SIG-M5 (cell line): ENCODE measurements around the gene PF4V1.
"Not testable (repeated sequence)": the region's sequence is repeated elsewhere in the genome, so short reads cannot be mapped to it uniquely, and the experiment has no call there.

ENCODE experiments used
- DNase-seq: peaks from one replicate; lab custom pipeline; 2025; lab: John Stamatoyannopoulos, UW

The PF4V1 gene

DNA sequence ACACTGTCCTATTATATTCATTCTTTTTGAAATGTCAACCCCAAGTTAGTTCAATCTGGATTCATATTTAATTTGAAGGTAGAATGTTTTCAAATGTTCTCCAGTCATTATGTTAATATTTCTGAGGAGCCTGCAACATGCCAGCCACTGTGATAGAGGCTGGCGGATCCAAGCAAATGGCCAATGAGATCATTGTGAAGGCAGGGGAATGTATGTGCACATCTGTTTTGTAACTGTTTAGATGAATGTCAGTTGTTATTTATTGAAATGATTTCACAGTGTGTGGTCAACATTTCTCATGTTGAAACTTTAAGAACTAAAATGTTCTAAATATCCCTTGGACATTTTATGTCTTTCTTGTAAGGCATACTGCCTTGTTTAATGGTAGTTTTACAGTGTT, 17.7 kb downstream of the PF4V1 start:
- no peak for DNase-seq

DNA sequence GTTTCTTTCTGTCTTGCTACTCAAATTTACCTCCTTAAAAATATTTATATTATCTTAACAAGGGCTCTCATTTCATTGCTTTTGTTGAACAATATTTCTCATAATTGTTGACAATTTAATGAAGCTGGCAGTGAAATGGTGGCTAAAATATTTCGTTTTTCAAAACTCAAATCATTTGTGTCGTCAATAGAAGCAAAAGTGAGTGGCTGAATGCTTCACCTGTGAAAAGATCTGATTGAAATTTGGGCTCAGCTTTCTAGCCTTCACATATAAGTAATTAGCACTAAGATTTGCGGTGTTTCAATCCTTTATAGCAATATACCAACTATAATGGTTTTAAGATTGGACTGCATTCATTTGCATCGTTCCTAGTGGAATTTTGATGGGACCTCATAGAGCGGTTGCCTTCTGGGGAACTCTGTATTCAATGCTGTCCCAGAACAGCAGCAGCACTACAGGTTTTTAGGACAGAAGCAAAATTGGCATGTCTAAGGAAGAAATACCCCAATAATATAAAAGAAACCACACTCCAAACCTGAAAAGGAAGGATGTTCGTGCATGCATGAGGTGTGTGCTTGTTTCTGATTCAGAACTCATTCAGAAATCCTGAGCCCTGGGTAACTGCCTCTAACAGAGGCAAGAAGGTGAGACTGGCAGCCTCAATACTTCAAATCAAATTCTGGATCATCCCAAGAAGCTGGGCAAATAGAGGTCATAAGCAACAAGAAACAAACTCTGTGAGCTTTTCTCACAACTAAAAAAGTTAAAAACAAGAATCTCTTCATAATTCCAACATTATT, 18.6 kb downstream of the PF4V1 start:
- no peak for DNase-seq

DNA sequence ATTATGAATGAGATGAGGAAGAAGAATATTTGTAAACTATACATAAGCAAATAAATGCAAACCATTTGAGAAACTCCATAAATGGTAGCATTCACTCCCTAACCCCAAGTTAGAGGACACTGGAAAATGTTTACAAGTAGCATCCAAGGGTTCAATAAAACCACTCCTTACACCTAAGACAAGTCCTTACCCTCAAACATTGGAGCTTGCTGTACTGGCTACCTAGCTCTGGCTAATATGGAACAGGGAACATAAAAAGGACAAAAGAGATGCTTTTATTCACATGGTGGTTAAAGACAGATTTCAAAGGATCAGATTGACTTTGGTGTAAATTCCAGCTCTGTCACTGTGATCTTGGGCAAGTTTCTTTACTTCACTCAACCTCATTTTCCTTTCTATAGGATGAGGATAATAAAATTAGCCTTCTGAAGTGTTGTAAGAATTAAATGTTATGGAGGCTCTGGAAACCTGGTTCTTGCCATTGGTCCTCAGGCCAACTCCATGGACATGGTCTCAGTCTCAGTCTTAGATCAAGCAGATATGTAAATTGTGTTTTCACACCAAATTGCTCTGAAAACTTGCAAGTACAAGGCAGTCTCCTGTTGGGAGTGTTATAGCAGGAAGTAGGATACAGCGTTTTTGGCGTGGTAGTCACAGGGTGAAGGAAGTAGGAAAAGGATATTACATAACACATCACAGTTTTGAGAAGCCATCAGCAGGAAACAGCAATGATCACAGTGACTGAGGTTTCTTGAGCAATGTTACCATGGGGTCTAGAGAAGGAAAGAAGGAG, 19.4 kb downstream of the PF4V1 start:
- DNase-seq = peak; percentile 47

DNA sequence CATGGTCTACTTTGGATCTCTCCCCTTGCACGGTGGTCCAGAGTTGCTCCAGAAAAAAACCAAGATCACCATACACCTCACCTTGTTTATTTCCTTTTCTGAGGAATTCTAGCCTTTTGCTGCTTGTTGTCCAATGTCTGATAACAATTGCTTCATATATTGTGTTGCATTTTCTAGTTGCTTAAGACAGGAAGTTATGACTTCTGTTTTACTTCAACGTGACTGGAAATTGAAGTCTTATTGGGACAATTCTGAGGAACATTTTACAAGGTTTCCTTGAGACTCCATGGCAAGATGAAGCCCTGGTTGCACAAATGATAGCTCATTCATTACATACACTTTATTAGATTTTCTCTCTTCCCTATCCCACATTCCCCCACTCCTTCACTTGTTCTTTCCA, 21.3 kb downstream of the PF4V1 start:
- DNase-seq = no peak

DNA sequence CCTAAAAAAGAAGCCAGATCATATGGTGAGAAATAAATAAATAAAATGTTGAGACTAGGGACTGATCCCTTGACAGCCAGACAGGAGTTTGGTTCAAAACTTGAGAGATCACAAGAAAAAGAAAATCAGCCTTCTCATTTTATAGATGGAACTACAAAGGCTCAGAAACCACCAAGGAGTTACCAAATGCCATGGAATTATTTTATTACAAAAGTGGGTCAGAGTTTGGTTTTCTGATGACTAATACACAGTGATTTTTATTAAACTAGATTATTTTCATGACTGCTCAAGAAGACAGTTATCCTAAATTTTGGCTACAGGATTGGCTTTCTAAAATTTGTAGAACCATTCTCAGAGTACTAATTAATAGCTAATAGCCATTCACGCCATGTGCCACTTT, 22.3 kb downstream of the PF4V1 start:
- DNase-seq = no peak

DNA sequence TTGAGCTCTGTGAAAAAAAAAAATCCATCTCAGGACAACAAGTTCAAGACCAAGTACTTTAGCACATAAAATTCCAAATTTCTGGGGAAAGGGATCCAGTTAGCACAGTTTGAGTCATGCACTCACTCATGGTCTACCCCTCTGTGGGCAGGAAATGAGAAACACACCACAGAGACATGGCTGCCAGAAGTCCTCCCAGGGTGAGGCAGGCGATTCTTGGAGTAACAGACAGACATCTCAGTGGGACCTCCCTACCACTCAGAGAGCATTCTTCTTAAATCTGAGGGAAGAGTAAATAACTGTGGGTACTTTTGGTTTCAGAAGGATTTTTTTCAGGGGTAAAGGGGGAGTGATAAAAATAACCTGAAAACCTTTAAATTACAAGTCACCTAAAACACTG, 30.2 kb downstream of the PF4V1 start:
- no peak for DNase-seq

DNA sequence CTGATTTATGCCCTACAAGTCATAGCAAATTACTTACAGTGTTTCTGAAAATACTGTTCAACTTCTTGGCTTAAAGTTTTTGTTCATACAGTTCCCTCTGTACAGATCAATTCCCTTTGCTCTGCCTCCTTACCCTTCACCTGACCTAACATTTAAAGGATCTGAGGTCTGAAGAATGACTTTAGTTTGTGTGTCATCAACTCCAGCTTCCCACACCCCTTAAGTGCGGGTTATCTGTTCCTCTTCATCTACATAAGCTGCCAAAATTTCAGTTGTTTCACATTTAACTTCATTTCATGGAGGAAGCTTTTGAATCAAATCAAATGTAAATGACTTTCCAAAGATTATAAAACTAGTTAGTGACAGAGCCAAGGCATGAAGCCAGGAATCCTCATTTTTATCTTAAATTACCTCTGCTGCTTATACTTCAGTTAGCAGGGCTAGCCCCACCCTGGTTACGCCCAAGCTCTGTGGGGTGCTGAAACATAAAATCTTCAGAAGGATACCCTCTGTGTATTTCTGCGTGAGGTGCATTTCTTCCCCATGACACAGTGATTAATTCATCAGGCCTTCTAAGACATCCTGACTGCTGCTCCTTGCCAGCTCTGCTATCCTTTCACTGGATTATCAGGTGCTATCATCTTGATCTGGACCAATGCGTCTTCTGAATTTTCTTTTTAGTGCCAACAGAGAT, 32.6 kb downstream of the PF4V1 start:
- no peak for DNase-seq

DNA sequence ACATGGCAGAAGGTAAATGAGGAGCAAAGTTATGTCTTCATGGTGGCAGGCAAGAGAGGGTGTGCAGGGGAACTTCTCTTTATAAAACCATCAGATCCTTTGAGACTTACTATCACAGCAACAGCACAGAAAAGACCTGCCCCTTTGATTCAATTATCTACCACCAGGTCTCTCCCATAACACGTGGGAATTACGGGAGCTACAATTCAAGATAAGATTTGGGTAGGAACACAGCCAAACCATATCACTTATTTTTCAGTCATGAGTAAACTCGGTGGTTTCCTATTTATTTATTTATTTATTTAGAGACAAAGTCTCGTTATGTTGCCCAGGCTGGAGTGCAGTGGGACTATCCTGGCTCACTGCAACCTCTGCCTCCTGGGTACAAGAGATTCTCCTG, 38.2 kb downstream of the PF4V1 start:
- no peak for DNase-seq

DNA sequence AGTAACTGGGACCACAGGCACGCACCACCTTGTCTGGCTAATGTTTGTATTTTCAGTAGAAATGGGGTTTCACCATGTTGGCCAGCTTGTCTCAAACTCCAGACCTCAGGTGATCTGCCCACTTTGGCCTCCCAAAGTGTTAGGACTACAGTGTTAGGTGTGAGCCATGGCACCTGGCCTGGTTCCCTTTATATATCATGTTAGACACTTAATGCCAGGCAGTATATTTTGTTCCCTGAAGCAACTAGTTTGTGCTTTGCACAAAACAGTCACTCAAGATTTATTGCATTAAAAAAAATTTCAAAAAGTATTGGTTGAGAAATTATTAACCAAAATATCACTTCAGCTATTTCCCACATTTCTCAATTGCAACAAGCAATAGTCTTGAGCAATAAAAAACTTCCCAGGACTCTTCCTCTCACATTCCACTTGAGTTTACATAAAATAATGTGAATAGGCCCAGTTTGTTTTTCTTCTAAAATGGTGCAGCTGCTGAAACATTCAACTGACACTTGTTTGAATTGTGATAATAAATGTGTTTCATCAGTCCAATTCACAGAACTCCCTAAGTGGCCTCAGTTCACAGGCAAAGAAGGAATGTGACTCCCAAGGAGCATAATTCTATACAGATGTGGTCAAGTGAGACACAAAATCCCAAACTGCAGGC, 38.8 kb downstream of the PF4V1 start:
- DNase-seq = no peak

DNA sequence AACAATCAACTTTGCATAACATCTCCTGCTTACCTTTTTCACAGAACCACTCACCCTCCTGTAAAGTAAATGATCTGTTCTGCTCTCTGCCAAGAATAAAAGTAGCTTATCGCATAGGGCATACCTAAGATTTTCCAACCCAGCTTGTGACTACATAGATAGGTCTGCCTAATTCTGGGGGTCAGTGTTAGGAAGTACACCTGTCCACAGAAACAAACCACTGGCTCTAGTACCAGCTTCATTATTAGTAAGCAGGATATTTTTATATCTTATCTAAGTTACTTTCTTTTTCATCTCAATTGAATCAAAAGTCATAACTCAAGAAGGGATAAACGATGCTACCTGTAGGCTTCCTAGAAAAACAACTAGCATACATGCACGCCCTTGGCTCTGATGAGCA, 39.9 kb downstream of the PF4V1 start:
- DNase-seq = no peak

DNA sequence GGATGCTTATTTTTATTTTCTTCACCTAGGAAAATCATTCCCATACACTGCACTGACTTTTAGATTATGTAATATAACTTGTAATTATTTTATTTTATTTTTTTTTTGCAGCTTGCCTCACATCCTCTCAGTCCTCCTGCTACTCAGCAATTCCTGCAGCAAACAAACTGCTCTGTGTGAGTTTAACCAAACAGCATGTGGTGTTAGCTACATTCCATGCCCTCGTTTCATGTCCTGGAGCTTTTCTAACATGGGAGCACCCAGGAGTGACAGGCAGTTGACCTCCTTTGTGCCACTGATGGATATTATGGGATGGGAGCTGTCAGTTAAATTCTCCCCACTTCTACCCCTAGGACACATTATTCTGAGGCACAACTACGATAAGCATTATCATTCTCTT, 40.9 kb downstream of the PF4V1 start:
- DNase-seq = no peak

DNA sequence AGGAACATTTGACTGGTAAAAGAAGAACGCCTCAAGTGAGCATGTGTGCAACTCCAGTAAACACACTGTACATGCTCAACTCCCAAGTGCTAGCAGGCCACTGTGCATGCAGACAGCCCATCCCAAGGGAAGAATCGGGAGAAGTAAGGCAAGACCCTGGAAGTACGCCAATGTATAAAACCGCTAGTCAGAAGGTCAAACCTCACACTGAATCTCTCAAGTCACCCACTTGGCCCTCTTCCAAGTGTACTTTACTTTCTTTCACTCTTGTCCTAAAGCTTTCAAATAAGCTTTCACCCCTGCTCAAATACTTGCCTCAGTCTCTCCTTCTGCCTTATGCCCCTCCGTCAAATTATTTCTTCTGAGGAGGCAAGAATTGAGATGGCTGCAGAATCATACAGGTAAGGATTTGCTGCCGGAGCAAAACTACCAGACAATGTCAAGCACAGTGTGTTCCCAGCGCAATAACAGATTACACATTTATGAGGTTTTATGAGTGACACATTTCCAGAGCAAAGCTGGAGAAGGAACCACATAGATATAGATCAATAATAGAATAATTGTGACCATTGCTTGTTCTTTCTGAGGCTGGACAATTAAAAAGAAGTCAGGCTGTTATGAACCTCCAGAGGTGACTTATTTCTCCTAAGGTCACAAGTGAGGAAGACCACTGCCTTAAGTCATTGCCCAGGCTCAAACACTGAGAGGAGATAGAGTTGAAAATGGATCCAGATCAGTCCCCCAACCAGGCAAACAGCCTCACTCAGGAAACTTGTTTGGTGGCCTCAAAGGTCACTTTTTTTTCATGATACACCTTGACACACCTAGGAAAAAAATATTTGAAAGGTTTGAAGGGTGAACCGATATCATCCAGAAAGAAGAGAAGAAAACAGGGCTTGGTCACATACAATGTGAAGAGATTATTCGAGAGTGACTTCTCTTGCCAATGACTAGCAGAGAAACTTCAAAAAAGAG, 42.4 kb downstream of the PF4V1 start:
- no peak for DNase-seq

DNA sequence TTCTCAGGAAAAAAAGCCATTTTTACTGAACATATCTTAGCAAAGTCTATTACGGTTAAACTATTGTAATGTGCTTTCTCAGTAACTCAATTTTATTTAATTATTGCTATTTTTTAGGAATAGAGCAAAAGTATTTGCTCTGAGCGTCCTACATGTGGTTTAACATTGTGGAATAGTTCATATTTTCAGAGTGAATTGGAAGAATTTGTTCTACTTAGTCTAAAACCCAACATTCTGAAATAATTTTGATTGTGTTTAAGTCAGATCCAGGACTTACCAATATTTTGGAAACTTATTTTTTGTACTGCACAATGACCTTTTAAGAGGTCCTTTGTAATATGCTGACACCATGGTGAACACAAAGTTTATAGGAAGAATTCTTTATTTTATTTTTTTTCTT, 43.3 kb downstream of the PF4V1 start:
- DNase-seq = no peak

DNA sequence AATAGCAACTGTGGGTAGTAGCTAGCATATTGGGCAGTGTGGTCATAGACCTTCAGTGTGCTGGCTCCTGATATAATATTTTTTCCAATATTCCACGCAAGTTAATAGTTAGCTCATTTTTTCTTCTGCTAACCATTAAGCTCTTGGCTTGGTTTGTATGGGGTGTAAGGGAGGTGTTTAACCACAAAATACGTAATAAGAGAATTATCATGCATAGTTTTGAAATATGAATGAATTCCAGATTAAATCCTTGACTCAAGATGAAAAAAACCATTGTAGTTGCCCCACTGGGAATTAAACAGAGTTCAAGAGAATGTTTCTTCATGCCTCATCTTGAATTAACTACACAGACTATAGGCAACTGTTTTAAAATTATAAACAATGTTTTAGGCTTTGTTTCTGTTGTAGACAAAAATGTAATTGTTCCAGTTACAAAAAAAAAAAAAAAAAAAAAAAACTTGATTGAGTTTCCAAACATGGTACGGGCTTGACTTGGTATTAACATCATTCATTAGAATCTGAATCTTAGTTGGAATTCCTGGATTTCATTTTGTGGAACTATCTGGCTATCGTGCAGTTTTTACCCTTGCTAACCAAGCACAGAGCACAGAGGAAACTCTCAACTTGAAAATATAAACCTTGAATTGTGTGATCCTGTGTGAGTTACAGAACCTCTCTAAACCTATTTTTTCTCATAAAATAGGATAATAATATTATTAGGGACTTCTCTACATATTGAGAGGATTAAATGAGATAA, 44.5 kb downstream of the PF4V1 start:
- DNase-seq = no peak

DNA sequence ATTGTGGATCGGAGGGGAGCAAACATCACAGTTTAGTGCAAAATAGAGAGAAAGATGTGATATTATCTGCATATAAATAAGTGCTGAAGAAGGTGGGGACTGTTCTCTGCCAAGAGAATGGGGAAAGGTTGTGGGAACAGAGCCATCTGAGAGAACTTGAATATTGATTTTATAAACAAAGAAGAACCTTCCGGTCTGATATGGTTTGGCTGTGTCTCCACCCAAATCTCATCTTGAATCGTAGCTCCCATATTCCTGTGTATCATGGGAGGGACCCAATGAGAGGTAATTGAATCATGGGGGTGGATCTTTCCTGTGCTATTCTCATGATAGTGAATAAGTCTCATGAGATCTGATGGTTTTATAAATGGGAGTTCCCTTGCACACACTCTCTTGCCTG, 46.2 kb downstream of the PF4V1 start:
- not testable (repeated sequence) for DNase-seq

DNA sequence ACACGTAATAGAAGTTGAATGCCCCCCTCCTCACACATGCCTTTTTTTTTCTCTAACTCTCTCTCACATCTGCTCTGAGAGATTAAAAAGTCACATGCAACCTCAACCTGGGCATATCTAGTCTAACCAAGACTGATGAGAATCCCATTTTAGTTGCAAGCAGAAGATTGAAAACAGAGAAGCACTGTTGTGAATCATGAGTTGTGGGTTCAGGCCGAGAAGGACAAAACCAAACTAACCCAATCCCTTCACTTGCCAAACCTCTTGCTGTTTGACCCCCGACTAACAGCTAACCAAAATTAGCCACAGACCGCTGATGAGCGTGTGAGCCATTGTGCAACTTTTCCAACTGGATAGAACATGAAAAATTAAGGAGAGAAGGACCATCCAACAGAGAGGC, 47.9 kb downstream of the PF4V1 start:
- no peak for DNase-seq

DNA sequence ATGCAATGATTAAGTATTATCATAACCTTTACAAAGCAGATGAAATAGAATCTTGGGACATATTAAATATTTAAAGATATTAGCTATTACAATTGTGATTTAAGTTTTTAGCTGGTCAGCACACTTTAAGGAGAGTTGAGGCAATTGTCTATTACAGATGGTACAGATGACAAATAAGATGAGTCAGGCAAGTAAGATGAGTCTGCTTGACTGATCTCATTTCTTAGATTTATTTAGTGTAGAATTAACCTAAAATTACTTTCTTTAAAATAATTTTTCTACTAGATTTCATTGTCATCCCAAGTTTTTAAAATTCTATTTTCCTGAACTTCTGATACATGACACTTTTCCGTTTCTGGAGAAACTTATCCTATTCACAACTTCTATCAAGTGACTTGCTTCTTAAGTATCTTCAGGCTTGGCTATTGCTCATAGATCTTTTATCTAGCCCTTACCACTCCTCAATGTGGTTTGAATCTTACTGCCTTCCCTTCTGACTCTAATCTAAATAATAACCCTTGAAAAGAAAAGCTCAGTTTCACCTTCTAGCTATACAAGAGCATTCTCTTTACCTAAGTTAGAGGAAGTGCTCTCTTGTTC, 49.0 kb downstream of the PF4V1 start:
- no peak for DNase-seq

DNA sequence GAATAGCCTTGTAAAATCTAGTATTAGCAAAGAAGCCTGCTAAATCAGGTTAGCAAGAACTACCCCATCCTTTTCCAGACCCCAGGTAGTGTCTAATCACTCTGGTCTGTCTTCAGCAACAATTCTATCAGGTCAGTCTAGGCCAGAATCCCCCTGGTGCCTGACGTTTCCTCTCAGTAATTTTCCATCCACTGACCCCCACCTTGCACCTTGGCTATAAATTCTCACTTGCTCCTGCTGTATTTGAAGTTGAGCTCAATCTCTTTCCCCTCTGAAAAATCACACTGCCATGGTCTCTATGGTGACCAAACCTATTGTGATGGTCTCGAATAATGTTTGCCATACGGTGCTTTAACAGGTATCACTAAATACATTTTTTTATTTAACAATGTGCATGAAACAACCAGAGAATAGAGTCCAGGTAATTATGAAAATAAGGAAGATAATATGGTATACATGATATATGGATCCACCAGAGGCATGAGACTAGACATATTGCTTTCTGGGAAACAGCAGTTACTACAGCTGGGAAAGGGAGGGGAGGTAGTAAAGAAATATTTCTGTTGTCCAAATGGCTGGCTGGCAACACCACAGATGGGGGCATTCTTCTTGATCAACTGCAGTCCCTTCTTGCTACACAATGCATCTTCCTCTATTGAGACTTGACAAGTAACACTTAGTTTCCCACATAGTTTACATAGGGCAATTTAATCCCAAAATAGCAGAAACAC, 49.9 kb downstream of the PF4V1 start:
- no peak for DNase-seq
